Esophagus muscularis mucosa (tissue), 4 donors: ENCODE data around the gene GEMIN7. TPM values are rescaled to one million over a fixed set of nuclear protein-coding genes. Genes with fewer than 3 reads are reported as not detected.

Source experiments
- DNase-seq: peaks from one replicate; pipeline ENCODE4 v3.0.0-alpha.2; 2017; ENCODE audit errors: extremely low spot score
- H3K27ac ChIP-seq, 4 donors: fragments of 200-600 bp; sonication (generic); replicated peaks in 1 of 4; 1 replicate in 3 of 4; 2 replicates in 1 of 4; pipeline ENCODE4 v1.5.1; 2016 to 2019; ENCODE audit warnings: mild to moderate bottlenecking in 1 of 4
- H3K27me3 ChIP-seq, 4 donors: fragments of 200-600 bp; sonication (generic); one replicate each; pipeline versions ENCODE4 v1.5.1 to v1.6.0; 2016 to 2019
- H3K36me3 ChIP-seq, 4 donors: fragments of 200-600 bp; sonication (generic); one replicate each; pipeline ENCODE4 v1.5.1; 2016 to 2019
- H3K4me1 ChIP-seq, 4 donors: fragments of 200-600 bp; sonication (generic); one replicate each; pipeline ENCODE4 v1.5.1; 2016 to 2019
- H3K4me3 ChIP-seq, 4 donors: fragments of 200-600 bp; sonication (generic); 1 replicate in 2 of 4; 2 replicates in 2 of 4; pipeline ENCODE4 v1.5.1; 2016 to 2019; ENCODE audit warnings: mild to moderate bottlenecking in 4 of 4, moderate library complexity in 1 of 4
- H3K9me3 ChIP-seq, 4 donors: fragments of 200-600 bp; sonication (generic); 1 replicate in 3 of 4; 2 replicates in 1 of 4; pipeline ENCODE4 v1.5.1; 2016 to 2019
- CTCF ChIP-seq, 3 experiments: fragments of 200-600 bp in 2 of 3; fragments of 450-650 bp in 1 of 3; sonication (generic) in 2 of 3; IDR thresholded peaks; one replicate each; pipeline ENCODE4 v1.5.1; 2017 to 2019; ENCODE audit warnings: antibody characterized with exemption in 3 of 3, mild to moderate bottlenecking in 2 of 3, moderate library complexity in 1 of 3
- EP300 ChIP-seq: sonication (generic); formaldehyde crosslinking; IDR thresholded peaks from one replicate; pipeline ENCODE4 v1.6.1; 2017; ENCODE audit warnings: antibody characterized with exemption
- POLR2A ChIP-seq: fragments of 450-650 bp; IDR thresholded peaks from one replicate; pipeline ENCODE4 v1.6.1; 2017; ENCODE audit warnings: antibody characterized with exemption, moderate library complexity, mild to moderate bottlenecking, low read depth
- POLR2AphosphoS5 ChIP-seq, 2 donors: sonication (generic); formaldehyde crosslinking; IDR thresholded peaks; one replicate each; pipeline ENCODE4 v1.6.1; 2017; ENCODE audit warnings: antibody characterized with exemption in 2 of 2
- WGBS: methylation state at CpG from one replicate; pipeline ENCODE4 v1.1.5; 2018; 5-methylcytosine and 5-hydroxymethylcytosine counted together
- intact Hi-C: fragments of 100-400 bp; cut with DNase I; formaldehyde crosslinking; loops from one replicate; pipeline ENCODE4 v1.15.1; 2023
- small RNA-seq, 3 donors: library from RNA; depleted of rRNA; stranded (forward); fragments of <200 nt; gene quantifications; one replicate each; pipeline ENCODE3, GENCODE V24; 2016
- total RNA-seq, 4 donors: library from RNA; depleted of rRNA; stranded (reverse); fragments of >200 nt; gene quantifications; one replicate each; pipeline versions ENCODE4 v1.1.0 to v1.2.1, GENCODE V29; 2016

The GEMIN7 gene
- total RNA-seq, 4 donors from 2014 or later: 12.3 to 19.1 (median 15.3) TPM

- DNase-seq: no peak
- Histone ChIP-seq H3K4me3 (no peak overlapping the region), H3K4me1 (peaks cover 12 to 23% (median 18%) of the 10 kb centered on the region in 4 donors), H3K27me3 (no peaks in the 10 kb centered on the region), H3K27ac (no peak overlapping the region), H3K9me3 (no peaks in the 10 kb centered on the region), H3K36me3 (peaks cover 14 to 37% (median 32%) of the 10 kb centered on the region in 4 donors)
- TF ChIP-seq CTCF (IDR thresholded peaks at IDR 0.05) (no peak), POLR2A (no peak), POLR2AphosphoS5 (IDR thresholded peaks at IDR 0.05) (no peak), EP300 (no peak)
- intact Hi-C loops: no loop called here
- 87% methylated on average over 11 of the region's 11 CpGs for WGBS
Measured at GRCh38 chr19:45138303-45138751, 59.3 kb downstream of the GEMIN7 start.

- H3K36me3 ChIP-seq: peaks cover 17 to 49% (median 40%) of the 10 kb centered on the region in 4 donors
- DNase-seq: no peak
- WGBS: 92% methylated on average over 17 of the region's 24 CpGs
- intact Hi-C loops: no loop called here
- no peak overlapping the region for H3K4me3 ChIP-seq
- H3K4me1 ChIP-seq: peaks cover 12 to 23% (median 18%) of the 10 kb centered on the region in 4 donors
- no peak for TF ChIP-seq CTCF (IDR thresholded peaks at IDR 0.05)
- no peak for TF ChIP-seq EP300
- TF ChIP-seq POLR2AphosphoS5 (IDR thresholded peaks at IDR 0.05): no peak
- no peak for TF ChIP-seq POLR2A
- no peak overlapping the region for H3K27ac ChIP-seq
- no peaks in the 10 kb centered on the region for H3K9me3 ChIP-seq
- H3K27me3 ChIP-seq: no peaks in the 10 kb centered on the region
Measured at GRCh38 chr19:45139286-45140143, 60.5 kb downstream of the GEMIN7 start.

GRCh38 chr19:45140144-45140503 lies 61.1 kb downstream of the GEMIN7 start:
- WGBS: 98% methylated on average over 8 of the region's 8 CpGs
- Histone ChIP-seq H3K36me3 (peaks cover 23 to 55% (median 46%) of the 10 kb centered on the region in 4 donors), H3K4me1 (peaks cover 12 to 23% (median 18%) of the 10 kb centered on the region in 4 donors), H3K4me3 (no peak overlapping the region), H3K27ac (no peak overlapping the region), H3K9me3 (no peaks in the 10 kb centered on the region), H3K27me3 (no peaks in the 10 kb centered on the region)
- TF ChIP-seq POLR2A (no peak), EP300 (no peak), POLR2AphosphoS5 (IDR thresholded peaks at IDR 0.05) (no peak), CTCF (IDR thresholded peaks at IDR 0.05) (no peak)
- intact Hi-C loops: no loop called here
- no peak for DNase-seq

- no peak overlapping the region for H3K4me3 ChIP-seq
- no peak for TF ChIP-seq POLR2A
- TF ChIP-seq POLR2AphosphoS5 (IDR thresholded peaks at IDR 0.05): no peak
- TF ChIP-seq CTCF (IDR thresholded peaks at IDR 0.05): no peak
- TF ChIP-seq EP300: no peak
- H3K36me3 ChIP-seq: peaks cover 27 to 59% (median 50%) of the 10 kb centered on the region in 4 donors
- H3K9me3 ChIP-seq: no peaks in the 10 kb centered on the region
- peaks cover 12 to 23% (median 18%) of the 10 kb centered on the region in 4 donors for H3K4me1 ChIP-seq
- no peak for DNase-seq
- intact Hi-C loops: no loop called here
- no peak overlapping the region for H3K27ac ChIP-seq
- no peaks in the 10 kb centered on the region for H3K27me3 ChIP-seq
- 100% methylated on average over 9 of the region's 11 CpGs for WGBS
Measured at GRCh38 chr19:45140533-45140932, 61.5 kb downstream of the GEMIN7 start.

Small RNAs within 50 kb of the gene (small RNA-seq; reads per million reads assigned to genes)
- 0 reads per million in 3 donors for gene RNU6-611P

Other genes starting within 250 kb of the GEMIN7 start
- 10 to 100 TPM; 34.5 to 72.4 (median 60.1) TPM for gene NECTIN2, start 233.0 kb upstream of the GEMIN7 start, total RNA-seq
- 10 to 100 TPM; 29.1 to 49.9 (median 41.0) TPM for gene TOMM40, start 188.0 kb upstream of the GEMIN7 start, total RNA-seq
- 10 to 100 TPM; 20.3 to 47.3 (median 37.2) TPM for gene APOE, start 173.5 kb upstream of the GEMIN7 start, total RNA-seq
- gene APOC1, start 164.7 kb upstream of the GEMIN7 start, total RNA-seq: 1 to 10 TPM in 1 of 4 donors, not detected in 3; 2.5 TPM
- gene APOC4, start 137.0 kb upstream of the GEMIN7 start, total RNA-seq: not detected
- gene APOC2, start 133.2 kb upstream of the GEMIN7 start, total RNA-seq: not detected
- gene CLPTM1, start 123.9 kb upstream of the GEMIN7 start, total RNA-seq: 100 to 1,000 TPM in 2 of 4 donors, 10 to 100 TPM in 2; 46.6 to 154 (median 79.5) TPM
- gene RELB, start 77.8 kb upstream of the GEMIN7 start, total RNA-seq: 10 to 100 TPM in 1 of 4 donors, 1 to 10 TPM in 3; 5.8 to 15.9 (median 7.5) TPM
- gene CLASRP, start 40.2 kb upstream of the GEMIN7 start, total RNA-seq: 10 to 100 TPM; 20.7 to 59.8 (median 32.9) TPM
- gene ZNF296, start 2.8 kb upstream of the GEMIN7 start, total RNA-seq: under 1 TPM in 2 of 4 donors, not detected in 2; 0.17 to 0.23 TPM
- gene PPP1R37, start 13.9 kb downstream of the GEMIN7 start, total RNA-seq: 10 to 100 TPM; 21.0 to 46.7 (median 28.3) TPM
- under 1 TPM in 1 of 4 donors, not detected in 3; 0.26 TPM for gene NKPD1, start 81.7 kb downstream of the GEMIN7 start, total RNA-seq
- 10 to 100 TPM; 18.3 to 27.0 (median 19.4) TPM for gene TRAPPC6A, start 99.0 kb downstream of the GEMIN7 start, total RNA-seq
- 10 to 100 TPM in 3 of 4 donors, 1 to 10 TPM in 1; 5.4 to 21.9 (median 16.1) TPM for gene BLOC1S3, start 99.5 kb downstream of the GEMIN7 start, total RNA-seq
- 1 to 10 TPM in 3 of 4 donors, under 1 TPM in 1; 0.42 to 3.6 (median 2.5) TPM for gene EXOC3L2, start 166.1 kb downstream of the GEMIN7 start, total RNA-seq
- gene MARK4, start 172.0 kb downstream of the GEMIN7 start, total RNA-seq: 10 to 100 TPM; 17.4 to 36.9 (median 27.5) TPM
- 1 to 10 TPM in 2 of 4 donors, under 1 TPM in 1, not detected in 1; 0.66 to 1.4 (median 1.1) TPM for gene CKM, start 243.6 kb downstream of the GEMIN7 start, total RNA-seq